Measurements from ENCODE around the gene DIP2B. TPM values are rescaled to one million over a fixed set of nuclear protein-coding genes. Genes with fewer than 3 reads are reported as not detected.

The DIP2B gene
- total RNA-seq, 4 donors from 2014 or later = 31.1 to 57.2 (median 46.5) TPM

GRCh38 chr12:50750366-50750765 lies 245.6 kb downstream of the DIP2B start:
- Histone ChIP-seq H3K4me3 (no peak overlapping the region), H3K27me3 (no peaks in the 10 kb centered on the region), H3K9me3 (no peaks in the 10 kb centered on the region), H3K4me1 (no peaks in the 10 kb centered on the region), H3K27ac (no peak overlapping the region), H3K36me3 (peaks cover 3 to 55% (median 5%) of the 10 kb centered on the region in 3 donors)
- intact Hi-C loops (cut with DNase I) = no loop called here
- no peak for DNase-seq
- TF ChIP-seq POLR2A (IDR thresholded peaks at IDR 0.05) (no peak), CTCF (IDR thresholded peaks at IDR 0.05) (no peak)
- WGBS, 2 donors = 90 to 96% methylated on average over 4 of the region's 4 CpGs

- Histone ChIP-seq H3K9me3 (no peaks in the 10 kb centered on the region), H3K36me3 (peaks cover 0 to 37% (median 4%) of the 10 kb centered on the region in 3 donors), H3K27ac (no peak overlapping the region), H3K27me3 (no peaks in the 10 kb centered on the region), H3K4me1 (no peaks in the 10 kb centered on the region), H3K4me3 (no peak overlapping the region)
- DNase-seq = no peak
- no peak for TF ChIP-seq CTCF (IDR thresholded peaks at IDR 0.05)
- TF ChIP-seq POLR2A (IDR thresholded peaks at IDR 0.05) = no peak
- intact Hi-C loops (cut with DNase I) = no loop called here
- WGBS, 2 donors = 74 to 91% methylated on average over 6 of the region's 6 CpGs
These were observed 247.3 kb downstream of the DIP2B start for GRCh38 chr12:50751948-50752721.

GRCh38 chr12:50753232-50753769 lies 248.5 kb downstream of the DIP2B start:
- intact Hi-C loops (cut with DNase I) = no loop called here
- Histone ChIP-seq H3K4me3 (no peak overlapping the region), H3K4me1 (no peaks in the 10 kb centered on the region), H3K9me3 (no peaks in the 10 kb centered on the region), H3K36me3 (peaks cover 0 to 26% (median 0%) of the 10 kb centered on the region in 3 donors), H3K27me3 (no peaks in the 10 kb centered on the region), H3K27ac (no peak overlapping the region)
- TF ChIP-seq CTCF (IDR thresholded peaks at IDR 0.05) = no peak
- TF ChIP-seq POLR2A (IDR thresholded peaks at IDR 0.05) = no peak
- DNase-seq = no peak
- WGBS, 2 donors = 73 to 84% methylated on average over 4 to 5 of the region's 5 CpGs

- peak; percentile 51 for DNase-seq
- Histone ChIP-seq H3K9me3 (no peaks in the 10 kb centered on the region), H3K4me3 (peak within 1 kb of the TSS; percentile 84 to 100 (median 90)), H3K27me3 (no peaks in the 10 kb centered on the region), H3K36me3 (no peaks in the 10 kb centered on the region), H3K27ac (peak within 1 kb of the TSS; percentile 98 to 99 (median 98)), H3K4me1 (peaks cover 15 to 55% (median 19%) of the 10 kb centered on the region in 3 donors)
- TF ChIP-seq POLR2A (IDR thresholded peaks at IDR 0.05) = peak in 2 of 4 donors; percentile 50 to 75
- peak in 1 of 6 experiments; percentile 15 for TF ChIP-seq CTCF (IDR thresholded peaks at IDR 0.05)
- 0 to 1% methylated on average over 5 to 17 of the region's 51 CpGs for WGBS, 2 donors
- intact Hi-C loops (cut with DNase I) = no loop called here
These were observed 259.0 kb downstream of the DIP2B start, which contains the start of gene ATF1 for GRCh38 chr12:50763639-50764285. ATF1 (plus strand) TSS chr12:50764101; CDS start chr12:50780146, 16,045 bp downstream.
